Measurements from ENCODE around the gene GARNL3. TPM values are rescaled to one million over a fixed set of nuclear protein-coding genes. Genes with fewer than 3 reads are reported as not detected.

GARNL3 gene
- total RNA-seq, 4 donors from 2014 or later: 28.4 to 59.7 (median 39.1) TPM

- no peaks in the 10 kb centered on the region for H3K4me1 ChIP-seq
- H3K27me3 ChIP-seq: no peaks in the 10 kb centered on the region
Observed at GRCh38 chr9:127349483-127350113, 85.0 kb downstream of the GARNL3 start.

GRCh38 chr9:127351182-127352166 is 86.9 kb downstream of the GARNL3 start:
- no peak for DNase-seq (ENCODE audit: low spot score in 2 of 2)
- no peaks in the 10 kb centered on the region for H3K27me3 ChIP-seq
- no peaks in the 10 kb centered on the region for H3K9me3 ChIP-seq
- 67 to 78% methylated on average over 4 of the region's 4 CpGs for WGBS, 2 donors
- H3K4me3 ChIP-seq: no peak overlapping the region
- no peaks in the 10 kb centered on the region for H3K4me1 ChIP-seq
- no peak overlapping the region for H3K27ac ChIP-seq
- peaks cover 0 to 20% (median 0%) of the 10 kb centered on the region in 3 donors for H3K36me3 ChIP-seq
- TF ChIP-seq EP300 (IDR thresholded peaks at IDR 0.05): no peak

More at GRCh38 chr9:127349483-127350113, 85.0 kb downstream of the GARNL3 start:
- no peak for DNase-seq (ENCODE audit: low spot score in 2 of 2)
- Histone ChIP-seq H3K36me3 (peaks cover 0 to 20% (median 0%) of the 10 kb centered on the region in 3 donors), H3K27ac (no peak overlapping the region), H3K4me3 (no peak overlapping the region), H3K9me3 (no peaks in the 10 kb centered on the region)
- WGBS, 2 donors: 91 to 94% methylated on average over 12 of the region's 12 CpGs
- TF ChIP-seq EP300 (IDR thresholded peaks at IDR 0.05) (no peak), POLR2A (IDR thresholded peaks at IDR 0.05) (no peak), CTCF (IDR thresholded peaks at IDR 0.05) (no peak)

GRCh38 chr9:127353882-127354281 is 89.3 kb downstream of the GARNL3 start:
- WGBS, 2 donors: 42 to 70% methylated on average over 5 of the region's 5 CpGs
- no peak overlapping the region for H3K4me3 ChIP-seq
- no peak for DNase-seq (ENCODE audit: low spot score in 2 of 2)
- no peaks in the 10 kb centered on the region for H3K9me3 ChIP-seq
- TF ChIP-seq POLR2A (IDR thresholded peaks at IDR 0.05) (no peak), EP300 (IDR thresholded peaks at IDR 0.05) (no peak)
- H3K27ac ChIP-seq: no peak overlapping the region
- H3K27me3 ChIP-seq: no peaks in the 10 kb centered on the region
- peaks cover 0 to 33% (median 0%) of the 10 kb centered on the region in 3 donors for H3K36me3 ChIP-seq
- H3K4me1 ChIP-seq: no peaks in the 10 kb centered on the region

GRCh38 chr9:127356906-127357305 is 92.3 kb downstream of the GARNL3 start:
- no peaks in the 10 kb centered on the region for H3K9me3 ChIP-seq
- peaks cover 0 to 10% (median 0%) of the 10 kb centered on the region in 4 donors for H3K4me1 ChIP-seq
- no peak overlapping the region for H3K4me3 ChIP-seq
- no peak for DNase-seq (ENCODE audit: low spot score in 2 of 2)
- 76 to 87% methylated on average over 4 of the region's 4 CpGs for WGBS, 2 donors
- H3K27me3 ChIP-seq: no peaks in the 10 kb centered on the region
- H3K36me3 ChIP-seq: peaks cover 0 to 33% (median 0%) of the 10 kb centered on the region in 3 donors
- TF ChIP-seq CTCF (IDR thresholded peaks at IDR 0.05) (no peak), POLR2A (IDR thresholded peaks at IDR 0.05) (no peak), EP300 (IDR thresholded peaks at IDR 0.05) (no peak)
- H3K27ac ChIP-seq: no peak overlapping the region

- Histone ChIP-seq H3K4me3 (no peak overlapping the region), H3K4me1 (peaks cover 0 to 10% (median 0%) of the 10 kb centered on the region in 4 donors), H3K27ac (no peak overlapping the region), H3K27me3 (no peaks in the 10 kb centered on the region), H3K9me3 (no peaks in the 10 kb centered on the region), H3K36me3 (peaks cover 0 to 43% (median 0%) of the 10 kb centered on the region in 3 donors)
- DNase-seq (ENCODE audit: low spot score in 2 of 2): no peak
- WGBS, 2 donors: 33 to 73% methylated on average over 1 to 3 of the region's 3 CpGs
- TF ChIP-seq POLR2A (IDR thresholded peaks at IDR 0.05) (no peak), EP300 (IDR thresholded peaks at IDR 0.05) (no peak), CTCF (IDR thresholded peaks at IDR 0.05) (no peak)
Observed at GRCh38 chr9:127358023-127358535, 93.5 kb downstream of the GARNL3 start.
